T-helper 2 cell (primary cell): ENCODE results near the gene SGK1.

Experiments
- DNase-seq, 5 experiments: peaks; one replicate each; pipeline versions ENCODE4 v3.0.0 to v3.0.0-alpha.2; 2012 to 2022
- total RNA-seq, 2 donors: gene quantifications; one replicate each; lab custom pipeline; 2026; lab: John Stamatoyannopoulos, UW

Gene SGK1
- total RNA-seq = 228 to 356 reads per million in 2 donors

GRCh38 chr6:134317471-134318131 is at the start of gene SGK1:
Gene SGK1 (minus strand): TSS chr6:134318112. CDS start chr6:134317460, 652 bp downstream.
- peak in 2 of 5 experiments; percentile 15 to 31 for DNase-seq

- no peak for DNase-seq
Measured at GRCh38 chr6:134363323-134364039, 45.6 kb upstream of the SGK1 start.

DNA sequence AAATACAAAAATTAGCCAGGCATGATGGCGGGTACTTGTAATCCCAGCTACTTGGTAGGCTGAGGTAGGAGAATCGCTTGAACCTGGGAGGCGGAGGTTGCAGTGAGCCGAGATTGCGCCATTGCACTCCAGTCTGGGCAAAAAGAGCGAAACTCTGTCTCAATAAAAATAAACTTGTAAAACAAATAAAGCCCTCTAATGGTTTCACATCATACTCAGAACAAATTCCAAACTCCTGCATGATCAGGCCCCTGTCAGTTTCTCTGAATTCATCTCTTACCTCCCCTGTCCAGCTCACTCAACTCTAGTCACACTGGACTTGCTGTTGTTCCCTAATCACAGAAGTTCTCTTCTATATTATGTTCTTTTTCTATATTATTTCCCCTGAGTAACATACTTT is 43.1 kb upstream of the SGK1 start:
- no peak for DNase-seq

DNA sequence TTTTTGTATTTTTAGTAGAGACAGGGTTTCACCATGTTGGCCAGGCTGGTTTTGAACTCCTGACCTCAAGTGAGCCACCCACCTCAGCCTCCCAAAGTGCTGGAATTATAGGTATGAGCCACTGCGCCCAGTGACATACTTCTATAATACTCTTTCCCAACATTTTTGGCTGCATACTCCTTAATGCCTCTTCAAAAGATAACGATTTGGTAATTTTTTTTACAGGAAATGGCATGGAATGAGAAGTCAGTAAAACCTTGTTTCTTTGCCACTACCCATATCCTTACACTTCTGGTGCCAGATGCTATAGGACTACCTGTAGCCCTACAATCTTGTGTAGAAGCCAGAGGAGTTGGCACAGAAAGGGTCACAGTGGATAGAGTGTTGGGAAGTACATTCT is 41.4 kb upstream of the SGK1 start:
- no peak for DNase-seq

GRCh38 chr6:134358320-134358719 is 40.4 kb upstream of the SGK1 start:
- no peak for DNase-seq

GRCh38 chr6:134357022-134357487 is 39.1 kb upstream of the SGK1 start:
- no peak for DNase-seq

DNA sequence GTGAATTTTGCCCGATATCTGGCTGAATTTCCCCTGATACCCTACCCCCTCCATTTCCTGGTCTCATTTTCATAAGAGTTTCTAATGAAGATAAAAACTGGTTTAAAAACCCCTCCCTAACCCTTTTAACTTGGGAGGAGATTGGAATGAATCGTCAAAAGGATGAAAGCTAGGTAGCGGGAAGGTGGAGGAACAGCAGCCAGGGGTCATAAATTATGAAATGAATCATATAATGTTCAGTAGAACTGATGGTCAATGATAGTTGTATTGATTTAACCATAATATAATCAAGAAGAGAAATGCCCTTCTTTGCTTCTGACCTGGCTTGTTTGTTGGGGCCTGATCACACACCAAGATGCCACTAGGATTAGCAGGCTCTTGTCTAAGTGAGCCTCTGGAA is 38.5 kb upstream of the SGK1 start:
- DNase-seq = no peak

- DNase-seq = peak in 1 of 5 experiments; percentile 20
Measured at GRCh38 chr6:134352786-134353480, 35.0 kb upstream of the SGK1 start.

GRCh38 chr6:134351615-134352474 is 33.9 kb upstream of the SGK1 start:
- DNase-seq = peak in 1 of 5 experiments; percentile 44

- no peak for DNase-seq
Measured at GRCh38 chr6:134347885-134348805, 30.2 kb upstream of the SGK1 start.

- no peak for DNase-seq
Measured at GRCh38 chr6:134346932-134347545, 29.1 kb upstream of the SGK1 start.

GRCh38 chr6:134345789-134346188 is 27.9 kb upstream of the SGK1 start:
- no peak for DNase-seq

GRCh38 chr6:134343066-134343465 is 25.2 kb upstream of the SGK1 start:
- no peak for DNase-seq

DNA sequence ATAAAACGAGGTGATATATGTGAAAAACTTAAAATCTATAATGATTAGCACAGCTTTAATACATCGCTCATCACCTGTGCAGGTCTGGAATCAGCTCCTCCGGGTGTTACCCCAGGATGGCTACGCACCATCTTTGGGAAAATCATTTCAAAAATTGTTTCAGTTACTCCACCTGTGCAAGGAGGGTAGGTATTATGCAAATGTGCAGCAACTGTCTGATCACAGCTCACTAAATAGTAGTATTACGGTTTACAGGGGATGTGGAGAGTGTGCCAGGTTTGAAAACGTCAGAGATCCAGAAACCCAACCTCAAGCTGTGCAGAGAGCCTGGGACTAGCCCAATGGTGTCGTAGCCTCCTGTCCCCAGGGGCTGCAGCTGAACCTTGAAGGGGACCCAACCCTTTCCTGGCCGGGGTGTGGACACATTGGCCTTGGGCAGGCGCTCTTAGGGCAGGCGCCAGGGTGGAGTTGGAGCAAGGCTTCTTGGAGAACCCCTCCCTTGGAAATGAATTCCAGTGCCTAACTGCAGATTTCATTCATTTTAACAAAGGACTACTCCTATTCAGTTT is 24.2 kb upstream of the SGK1 start:
- no peak for DNase-seq

- no peak for DNase-seq
Measured at GRCh38 chr6:134340179-134340975, 22.5 kb upstream of the SGK1 start.

- no peak for DNase-seq
Measured at GRCh38 chr6:134339216-134339615, 21.3 kb upstream of the SGK1 start.

DNA sequence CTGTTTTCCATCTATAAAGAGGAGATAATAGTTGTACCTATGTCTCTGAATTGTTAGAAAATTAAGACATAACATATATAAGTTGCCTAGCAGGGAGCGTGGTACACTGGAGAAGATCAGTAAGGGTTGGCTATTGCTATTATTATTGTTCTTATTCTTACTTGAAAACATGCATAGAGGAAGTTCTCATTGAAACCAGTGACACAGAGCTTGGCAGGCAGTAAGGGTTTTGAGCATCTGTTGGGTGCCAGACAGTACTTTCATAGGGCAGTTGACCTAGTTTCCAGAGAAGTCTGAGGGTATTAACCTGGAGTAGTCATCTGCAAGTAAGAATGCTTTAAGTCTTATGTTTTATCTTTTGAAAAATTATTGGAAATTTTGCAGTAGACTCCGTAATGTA is 13.3 kb upstream of the SGK1 start:
- DNase-seq = no peak

GRCh38 chr6:134330555-134330954 is 12.6 kb upstream of the SGK1 start:
- no peak for DNase-seq

DNA sequence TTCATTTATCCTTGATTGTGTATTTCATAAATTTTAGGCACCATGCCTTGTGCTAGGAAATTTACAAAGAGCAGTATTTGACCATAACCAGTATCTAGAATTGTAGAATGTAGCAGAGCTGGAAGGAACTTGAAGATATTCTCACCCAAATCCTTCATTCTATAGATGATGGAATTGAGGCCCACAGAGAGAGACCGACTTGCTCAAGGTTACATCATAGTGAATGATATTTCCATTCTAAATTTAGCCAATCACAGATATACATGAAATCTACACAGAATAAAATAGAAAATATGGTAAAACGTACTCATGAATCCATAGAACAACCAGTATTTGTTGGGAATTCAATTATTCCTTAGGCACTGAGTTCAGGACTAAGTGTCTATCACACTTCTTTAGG is 10.9 kb upstream of the SGK1 start:
- no peak for DNase-seq

DNA sequence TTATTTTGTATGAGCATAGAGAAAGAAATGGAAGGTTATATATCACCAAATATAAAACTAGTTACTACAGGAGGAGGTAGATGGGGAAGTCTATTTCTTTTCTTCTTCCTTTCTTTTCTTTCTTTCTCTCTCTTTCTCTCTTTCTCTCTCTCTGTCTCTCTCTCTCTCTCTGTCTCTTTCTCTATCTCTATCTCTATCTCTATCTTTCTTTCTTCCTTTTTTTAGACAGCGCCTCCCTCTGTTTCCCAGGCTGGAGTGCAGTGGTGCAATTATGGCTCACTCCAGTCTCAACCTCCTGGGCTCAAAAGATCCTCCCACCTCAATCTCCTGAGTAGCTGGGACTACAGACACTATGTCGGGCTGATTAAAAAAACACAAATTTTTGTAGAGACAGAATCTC is 10.2 kb upstream of the SGK1 start:
- DNase-seq = no peak
